Liver (tissue), 3 donors: ENCODE results near the gene SLC10A3.

Experiments
- FOXA1 ChIP-seq: IDR thresholded peaks from 2 replicates; pipeline ENCODE4 v1.6.1; 2016; ENCODE audit warnings: antibody characterized with exemption
- GABPA ChIP-seq, 2 donors: IDR thresholded peaks in 1 of 2; conservative IDR thresholded peaks in 1 of 2; 2 replicates each; pipeline ENCODE4 v1.6.1; 2016; ENCODE audit warnings: antibody characterized with exemption in 2 of 2, mild to moderate bottlenecking in 1 of 2, moderate library complexity in 1 of 2
- MAX ChIP-seq: IDR thresholded peaks from 2 replicates; pipeline ENCODE4 v1.6.1; 2016; ENCODE audit warnings: antibody characterized with exemption
- RAD21 ChIP-seq, 2 donors: IDR thresholded peaks; 2 replicates each; pipeline ENCODE4 v1.6.1; 2016; ENCODE audit warnings: antibody characterized with exemption in 2 of 2, mild to moderate bottlenecking in 2 of 2
- TF ChIP-seq, protein P1 (sequence below): fragments of 150-350 bp; IDR thresholded peaks from 2 replicates; pipeline ENCODE4 v1.5.1; 2017; ENCODE audit warnings: improper control_type of control experiment, low read depth, low read length; ENCODE audit not compliant: missing input control
- TF ChIP-seq, protein P2 (sequence below): IDR thresholded peaks from 2 replicates; pipeline ENCODE4 v1.6.1; 2016; ENCODE audit warnings: antibody characterized with exemption, mild to moderate bottlenecking
- TF ChIP-seq, protein P3 (sequence below): IDR thresholded peaks from 2 replicates; pipeline ENCODE4 v1.6.1; 2016; ENCODE audit warnings: antibody characterized with exemption
- donor health status: healthy.
- donor health status: healthy.

GRCh38 chrX:154517101-154517781 is 26.8 kb upstream of the SLC10A3 start:
- no peak for TF ChIP-seq GABPA (IDR thresholded peaks at IDR 0.05 in 1 of 2, conservative IDR thresholded peaks at IDR 0.05 in 1 of 2)
- TF ChIP-seq, protein P1, sequence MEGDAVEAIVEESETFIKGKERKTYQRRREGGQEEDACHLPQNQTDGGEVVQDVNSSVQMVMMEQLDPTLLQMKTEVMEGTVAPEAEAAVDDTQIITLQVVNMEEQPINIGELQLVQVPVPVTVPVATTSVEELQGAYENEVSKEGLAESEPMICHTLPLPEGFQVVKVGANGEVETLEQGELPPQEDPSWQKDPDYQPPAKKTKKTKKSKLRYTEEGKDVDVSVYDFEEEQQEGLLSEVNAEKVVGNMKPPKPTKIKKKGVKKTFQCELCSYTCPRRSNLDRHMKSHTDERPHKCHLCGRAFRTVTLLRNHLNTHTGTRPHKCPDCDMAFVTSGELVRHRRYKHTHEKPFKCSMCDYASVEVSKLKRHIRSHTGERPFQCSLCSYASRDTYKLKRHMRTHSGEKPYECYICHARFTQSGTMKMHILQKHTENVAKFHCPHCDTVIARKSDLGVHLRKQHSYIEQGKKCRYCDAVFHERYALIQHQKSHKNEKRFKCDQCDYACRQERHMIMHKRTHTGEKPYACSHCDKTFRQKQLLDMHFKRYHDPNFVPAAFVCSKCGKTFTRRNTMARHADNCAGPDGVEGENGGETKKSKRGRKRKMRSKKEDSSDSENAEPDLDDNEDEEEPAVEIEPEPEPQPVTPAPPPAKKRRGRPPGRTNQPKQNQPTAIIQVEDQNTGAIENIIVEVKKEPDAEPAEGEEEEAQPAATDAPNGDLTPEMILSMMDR: no peak
- no peak for TF ChIP-seq FOXA1
- TF ChIP-seq, protein P2, sequence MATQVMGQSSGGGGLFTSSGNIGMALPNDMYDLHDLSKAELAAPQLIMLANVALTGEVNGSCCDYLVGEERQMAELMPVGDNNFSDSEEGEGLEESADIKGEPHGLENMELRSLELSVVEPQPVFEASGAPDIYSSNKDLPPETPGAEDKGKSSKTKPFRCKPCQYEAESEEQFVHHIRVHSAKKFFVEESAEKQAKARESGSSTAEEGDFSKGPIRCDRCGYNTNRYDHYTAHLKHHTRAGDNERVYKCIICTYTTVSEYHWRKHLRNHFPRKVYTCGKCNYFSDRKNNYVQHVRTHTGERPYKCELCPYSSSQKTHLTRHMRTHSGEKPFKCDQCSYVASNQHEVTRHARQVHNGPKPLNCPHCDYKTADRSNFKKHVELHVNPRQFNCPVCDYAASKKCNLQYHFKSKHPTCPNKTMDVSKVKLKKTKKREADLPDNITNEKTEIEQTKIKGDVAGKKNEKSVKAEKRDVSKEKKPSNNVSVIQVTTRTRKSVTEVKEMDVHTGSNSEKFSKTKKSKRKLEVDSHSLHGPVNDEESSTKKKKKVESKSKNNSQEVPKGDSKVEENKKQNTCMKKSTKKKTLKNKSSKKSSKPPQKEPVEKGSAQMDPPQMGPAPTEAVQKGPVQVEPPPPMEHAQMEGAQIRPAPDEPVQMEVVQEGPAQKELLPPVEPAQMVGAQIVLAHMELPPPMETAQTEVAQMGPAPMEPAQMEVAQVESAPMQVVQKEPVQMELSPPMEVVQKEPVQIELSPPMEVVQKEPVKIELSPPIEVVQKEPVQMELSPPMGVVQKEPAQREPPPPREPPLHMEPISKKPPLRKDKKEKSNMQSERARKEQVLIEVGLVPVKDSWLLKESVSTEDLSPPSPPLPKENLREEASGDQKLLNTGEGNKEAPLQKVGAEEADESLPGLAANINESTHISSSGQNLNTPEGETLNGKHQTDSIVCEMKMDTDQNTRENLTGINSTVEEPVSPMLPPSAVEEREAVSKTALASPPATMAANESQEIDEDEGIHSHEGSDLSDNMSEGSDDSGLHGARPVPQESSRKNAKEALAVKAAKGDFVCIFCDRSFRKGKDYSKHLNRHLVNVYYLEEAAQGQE: no peak
- no peak for TF ChIP-seq RAD21 (IDR thresholded peaks at IDR 0.05)
- TF ChIP-seq, protein P3, sequence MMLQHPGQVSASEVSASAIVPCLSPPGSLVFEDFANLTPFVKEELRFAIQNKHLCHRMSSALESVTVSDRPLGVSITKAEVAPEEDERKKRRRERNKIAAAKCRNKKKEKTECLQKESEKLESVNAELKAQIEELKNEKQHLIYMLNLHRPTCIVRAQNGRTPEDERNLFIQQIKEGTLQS: no peak
- TF ChIP-seq MAX: no peak
